Chondrocyte (in vitro differentiated cells): ENCODE results near the gene SPI1. TPM values are rescaled to one million over a fixed set of nuclear protein-coding genes. Genes with fewer than 3 reads are reported as not detected.
A peak's percentile ranks its signal among the peaks of the same experiment; 100 is the strongest.

Source experiments
- DNase-seq: peaks from one replicate; pipeline ENCODE4 v3.0.0; 2021; ENCODE audit warnings: mixed read lengths, low spot score
- H3K27ac Mint-ChIP-seq: one replicate; pipeline ENCODE4 v1.8.0; 2021; ENCODE audit warnings: mild to moderate bottlenecking, moderate library complexity, mixed read lengths; ENCODE audit not compliant: unreplicated experiment
- H3K27me3 Mint-ChIP-seq: 2 replicates; pipeline ENCODE4 v1.8.0; 2021; ENCODE audit warnings: low read depth, mixed read lengths
- H3K36me3 Mint-ChIP-seq: 2 replicates; pipeline ENCODE4 v1.8.0; 2021; ENCODE audit warnings: low read depth, mixed read lengths
- H3K4me1 Mint-ChIP-seq: 2 replicates; pipeline ENCODE4 v1.8.0; 2021; ENCODE audit warnings: low read depth, mild to moderate bottlenecking, mixed read lengths
- H3K4me3 Mint-ChIP-seq: one replicate; pipeline ENCODE4 v1.8.0; 2021; ENCODE audit warnings: mild to moderate bottlenecking, moderate library complexity, mixed read lengths; ENCODE audit not compliant: unreplicated experiment
- H3K9me3 Mint-ChIP-seq: 2 replicates; pipeline ENCODE4 v1.8.0; 2021; ENCODE audit warnings: low read depth, mixed read lengths
- CTCF ChIP-seq: fragments of 200-600 bp; sonication (generic); IDR thresholded peaks from 2 replicates; pipeline ENCODE4 v1.5.0; 2021; ENCODE audit warnings: antibody characterized with exemption, mild to moderate bottlenecking, moderate library complexity
- total RNA-seq: library from RNA; stranded (reverse); gene quantifications from 3 replicates; pipeline ENCODE4 v1.2.1, GENCODE V29; 2021

SPI1 gene
- total RNA-seq, 1 donor from 2014 or later, result not detected

- H3K4me1 Mint-ChIP-seq, result peaks cover 6% of the 10 kb centered on the region
- H3K9me3 Mint-ChIP-seq, result no peaks in the 10 kb centered on the region
- TF ChIP-seq CTCF, result peak; percentile 98
- H3K27me3 Mint-ChIP-seq, result no peaks in the 10 kb centered on the region
- H3K27ac Mint-ChIP-seq, result no peak overlapping the region
- DNase-seq, result no peak
- peak overlapping the region; percentile 64 for H3K4me3 Mint-ChIP-seq
- H3K36me3 Mint-ChIP-seq, result no peaks in the 10 kb centered on the region
Measured at GRCh38 chr11:47355283-47356128, 22.8 kb downstream of the SPI1 start.

- Mint-ChIP-seq H3K27me3 (no peaks in the 10 kb centered on the region), H3K36me3 (no peaks in the 10 kb centered on the region), H3K4me1 (peaks cover 6% of the 10 kb centered on the region), H3K4me3 (peak overlapping the region; percentile 64), H3K27ac (no peak overlapping the region), H3K9me3 (no peaks in the 10 kb centered on the region)
- no peak for TF ChIP-seq CTCF
- no peak for DNase-seq
Measured at GRCh38 chr11:47354913-47355282, 23.4 kb downstream of the SPI1 start.

- H3K9me3 Mint-ChIP-seq, result no peaks in the 10 kb centered on the region
- H3K36me3 Mint-ChIP-seq, result no peaks in the 10 kb centered on the region
- TF ChIP-seq CTCF, result no peak
- H3K4me1 Mint-ChIP-seq, result peaks cover 6% of the 10 kb centered on the region
- H3K27me3 Mint-ChIP-seq, result no peaks in the 10 kb centered on the region
- peak overlapping the region; percentile 17 for H3K4me3 Mint-ChIP-seq
- no peak overlapping the region for H3K27ac Mint-ChIP-seq
- no peak for DNase-seq
Measured at GRCh38 chr11:47353978-47354774, 24.2 kb downstream of the SPI1 start.

GRCh38 chr11:47352556-47352955, 25.8 kb downstream of the SPI1 start, which contains the start of gene MYBPC3:
Gene MYBPC3 (minus strand): TSS chr11:47352702. CDS start chr11:47352647, 55 bp downstream.
- DNase-seq, result no peak
- H3K4me1 Mint-ChIP-seq, result peaks cover 6% of the 10 kb centered on the region
- no peaks in the 10 kb centered on the region for H3K27me3 Mint-ChIP-seq
- H3K9me3 Mint-ChIP-seq, result no peaks in the 10 kb centered on the region
- no peak within 1 kb of the TSS for H3K4me3 Mint-ChIP-seq
- no peak for TF ChIP-seq CTCF
- H3K36me3 Mint-ChIP-seq, result no peaks in the 10 kb centered on the region
- H3K27ac Mint-ChIP-seq, result no peak within 1 kb of the TSS
